Suprapubic skin (tissue), 4 donors: ENCODE measurements around the gene NPM1.

Experiments used
- CTCF ChIP-seq, 2 donors: fragments of 200-600 bp in 1 of 2; fragments of 450-650 bp in 1 of 2; sonication (generic) in 1 of 2; IDR thresholded peaks; one replicate each; pipeline ENCODE4 v1.5.1; 2016 to 2019; ENCODE audit warnings: antibody characterized with exemption in 2 of 2, mild to moderate bottlenecking in 1 of 2, moderate library complexity in 1 of 2
- EP300 ChIP-seq: sonication (generic); formaldehyde crosslinking; IDR thresholded peaks from one replicate; pipeline ENCODE4 v1.6.1; 2017; ENCODE audit warnings: antibody characterized with exemption
- POLR2A ChIP-seq, 2 donors: fragments of 450-650 bp; IDR thresholded peaks; one replicate each; pipeline ENCODE4 v1.6.1; 2017; ENCODE audit warnings: antibody characterized with exemption in 2 of 2, mild to moderate bottlenecking in 2 of 2, moderate library complexity in 2 of 2
- POLR2AphosphoS5 ChIP-seq, 3 donors: sonication (generic); formaldehyde crosslinking; IDR thresholded peaks; one replicate each; pipeline ENCODE4 v1.6.1; 2017; ENCODE audit warnings: antibody characterized with exemption in 3 of 3

- no peak for TF ChIP-seq CTCF (IDR thresholded peaks at IDR 0.05)
- TF ChIP-seq POLR2AphosphoS5 (IDR thresholded peaks at IDR 0.05): no peak
- no peak for TF ChIP-seq POLR2A (IDR thresholded peaks at IDR 0.05)
- no peak for TF ChIP-seq EP300
Observed at GRCh38 chr5:171392585-171393159, 5.0 kb downstream of the NPM1 start.
